ENCODE data around the gene C1QTNF8. TPM values are rescaled to one million over a fixed set of nuclear protein-coding genes. Genes with fewer than 3 reads are reported as not detected.

Gene C1QTNF8
- total RNA-seq, 1 donor from 2014 or later, result not detected

GRCh38 chr16:1079786-1080525 lies 16.1 kb downstream of the C1QTNF8 start:
- intact Hi-C loops (cut with micrococcal nuclease), result no loop called here

DNA sequence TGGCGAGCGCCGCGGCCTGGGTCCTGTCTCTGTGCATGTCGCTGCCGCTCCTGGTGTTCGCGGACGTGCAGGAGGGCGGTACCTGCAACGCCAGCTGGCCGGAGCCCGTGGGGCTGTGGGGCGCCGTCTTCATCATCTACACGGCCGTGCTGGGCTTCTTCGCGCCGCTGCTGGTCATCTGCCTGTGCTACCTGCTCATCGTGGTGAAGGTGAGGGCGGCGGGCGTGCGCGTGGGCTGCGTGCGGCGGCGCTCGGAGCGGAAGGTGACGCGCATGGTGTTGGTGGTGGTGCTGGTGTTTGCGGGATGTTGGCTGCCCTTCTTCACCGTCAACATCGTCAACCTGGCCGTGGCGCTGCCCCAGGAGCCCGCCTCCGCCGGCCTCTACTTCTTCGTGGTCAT lies 16.7 kb downstream of the C1QTNF8 start:
- intact Hi-C loops (cut with micrococcal nuclease), result no loop called here

GRCh38 chr16:1078579-1079021 lies 17.4 kb downstream of the C1QTNF8 start:
- intact Hi-C loops (cut with micrococcal nuclease), result no loop called here

DNA sequence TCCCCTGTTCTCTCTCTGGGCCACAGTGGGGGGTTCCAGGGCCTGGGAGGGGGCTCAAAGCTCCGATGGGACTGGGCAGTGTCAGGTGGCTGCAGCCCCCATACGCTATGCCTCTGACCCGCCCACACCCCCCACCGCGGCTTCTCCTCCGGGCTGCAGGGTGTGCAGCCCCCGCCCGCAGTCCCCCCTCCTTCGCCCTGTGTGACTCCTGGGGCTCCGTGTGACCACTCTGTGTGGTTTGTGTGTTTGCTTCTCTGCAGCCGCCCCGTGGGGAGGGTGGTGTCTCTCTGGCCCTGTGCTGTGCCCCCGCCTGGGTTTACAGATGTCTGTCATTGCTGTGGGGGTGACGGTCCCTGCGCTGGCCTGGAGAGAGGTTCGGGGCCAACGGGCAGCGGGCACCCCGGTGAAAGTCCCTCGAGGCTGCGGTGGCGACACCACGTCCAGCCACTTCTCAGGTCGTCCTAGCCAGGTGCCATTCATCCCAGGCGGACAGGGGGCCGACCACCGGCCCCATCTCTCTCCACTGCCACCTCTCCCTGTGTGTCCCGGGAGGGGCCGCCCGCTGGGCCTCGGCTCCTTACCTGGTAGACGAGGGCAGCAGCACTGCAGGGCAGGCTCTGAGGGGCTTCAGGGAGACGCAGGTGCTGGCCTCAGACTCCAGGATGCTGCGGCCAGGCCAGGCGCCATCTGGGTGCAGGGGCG lies 18.0 kb downstream of the C1QTNF8 start:
- intact Hi-C loops (cut with micrococcal nuclease), result no loop called here

GRCh38 chr16:1076801-1077576 lies 19.1 kb downstream of the C1QTNF8 start:
- intact Hi-C loops (cut with micrococcal nuclease), result no loop called here

DNA sequence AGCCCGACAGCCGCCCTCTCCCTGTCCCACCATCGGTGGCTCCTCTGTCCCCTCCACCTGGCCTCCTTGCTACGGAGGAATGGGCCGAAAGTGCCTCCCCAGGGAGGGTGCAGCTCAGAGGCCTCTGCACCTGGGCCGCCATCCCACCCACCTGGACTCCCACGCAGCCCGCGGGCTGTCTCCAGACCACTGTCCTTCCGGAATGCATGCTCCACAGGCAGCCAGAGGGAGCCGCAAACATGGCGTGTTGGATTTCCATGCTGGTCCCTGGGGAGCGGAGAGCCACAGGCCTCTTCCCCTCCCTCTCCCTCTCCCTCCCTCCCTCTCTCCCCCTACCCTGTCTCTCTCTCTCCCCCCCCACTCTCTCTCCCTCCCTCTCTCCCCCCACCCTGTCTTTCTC lies 20.5 kb downstream of the C1QTNF8 start:
- intact Hi-C loops (cut with micrococcal nuclease), result no loop called here

- intact Hi-C loops (cut with micrococcal nuclease), result no loop called here
These were observed 21.7 kb downstream of the C1QTNF8 start for GRCh38 chr16:1074379-1074649.

- intact Hi-C loops (cut with micrococcal nuclease), result no loop called here
These were observed 22.3 kb downstream of the C1QTNF8 start for GRCh38 chr16:1073566-1074378.

GRCh38 chr16:1073262-1073558 lies 22.8 kb downstream of the C1QTNF8 start:
- intact Hi-C loops (cut with micrococcal nuclease), result no loop called here

DNA sequence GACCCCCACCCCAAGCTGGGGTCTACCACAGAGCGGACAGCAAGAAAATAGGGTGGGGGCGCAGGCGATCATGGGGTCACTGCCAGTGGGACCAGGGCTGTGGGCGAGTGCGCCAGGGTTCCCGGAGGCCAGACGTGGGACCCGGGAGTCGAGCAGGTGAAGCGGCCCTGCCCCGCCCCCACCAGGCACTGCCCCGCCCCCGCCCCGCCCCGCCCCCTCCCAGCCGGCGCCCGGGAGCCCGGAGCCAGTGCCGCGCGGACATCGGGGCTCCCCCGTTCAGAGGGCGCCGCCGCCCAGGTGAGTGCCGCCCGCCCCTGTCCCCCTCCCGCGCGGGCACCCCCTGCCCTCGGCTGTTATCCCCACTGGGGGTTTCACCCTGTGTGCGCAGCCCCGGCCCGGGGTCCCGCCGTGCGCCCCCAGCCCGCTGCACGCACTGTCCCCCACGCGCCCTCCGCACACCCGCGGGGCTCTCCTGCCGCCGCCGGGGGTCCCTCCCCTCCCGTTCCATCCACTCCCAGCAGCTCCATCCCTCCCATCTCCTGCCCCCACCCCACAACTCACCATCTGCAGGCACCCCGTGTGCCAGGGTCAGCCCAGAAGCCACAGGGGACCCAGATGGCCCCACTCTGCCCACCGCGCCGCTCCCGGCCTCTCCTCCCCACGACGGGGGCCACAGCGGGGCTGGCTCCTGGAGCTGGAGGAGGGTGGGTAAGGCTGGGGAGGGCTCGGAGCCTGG lies 23.4 kb downstream of the C1QTNF8 start, which contains the start of gene SSTR5:
TSS of gene SSTR5 (plus strand) at position 222 of the 736 bp plus-strand sequence. CDS start 6,122 bp downstream, outside the sequence.
- intact Hi-C loops (cut with micrococcal nuclease), result no loop called here

DNA sequence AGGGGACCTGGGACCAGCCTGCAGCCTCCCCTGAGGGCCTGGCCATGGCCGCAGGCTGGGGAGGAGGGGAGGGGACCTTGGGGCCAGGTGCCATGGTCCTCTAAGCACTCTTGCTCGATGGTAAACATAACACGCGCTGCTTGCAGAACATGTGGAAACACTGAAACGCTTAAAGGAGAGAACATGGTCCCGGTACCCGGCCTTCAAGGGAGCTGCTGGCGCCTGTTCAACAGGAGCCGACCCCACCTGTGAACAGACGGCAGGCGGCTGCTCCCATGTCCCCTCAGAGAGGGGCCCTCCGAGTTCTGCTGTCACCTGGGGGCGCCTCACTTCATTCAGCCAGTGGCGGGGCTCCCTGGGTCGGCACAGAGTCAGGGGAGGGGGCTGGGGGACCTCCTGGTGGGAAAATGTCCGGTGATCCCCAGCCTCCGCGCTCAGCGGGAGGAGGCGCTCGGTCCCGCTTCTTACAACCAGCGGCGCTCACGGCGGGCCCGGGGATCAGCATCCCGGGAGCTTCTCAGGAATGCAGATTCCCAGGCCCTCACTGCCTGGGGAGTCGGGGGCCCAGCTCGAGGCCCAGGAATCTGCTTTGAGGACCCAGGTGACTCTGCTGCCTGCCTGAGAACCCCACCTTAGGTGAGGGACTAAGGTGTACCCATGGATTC lies 24.4 kb downstream of the C1QTNF8 start:
- intact Hi-C loops (cut with micrococcal nuclease), result no loop called here

GRCh38 chr16:1070864-1071408 lies 25.1 kb downstream of the C1QTNF8 start:
- intact Hi-C loops (cut with micrococcal nuclease), result no loop called here

DNA sequence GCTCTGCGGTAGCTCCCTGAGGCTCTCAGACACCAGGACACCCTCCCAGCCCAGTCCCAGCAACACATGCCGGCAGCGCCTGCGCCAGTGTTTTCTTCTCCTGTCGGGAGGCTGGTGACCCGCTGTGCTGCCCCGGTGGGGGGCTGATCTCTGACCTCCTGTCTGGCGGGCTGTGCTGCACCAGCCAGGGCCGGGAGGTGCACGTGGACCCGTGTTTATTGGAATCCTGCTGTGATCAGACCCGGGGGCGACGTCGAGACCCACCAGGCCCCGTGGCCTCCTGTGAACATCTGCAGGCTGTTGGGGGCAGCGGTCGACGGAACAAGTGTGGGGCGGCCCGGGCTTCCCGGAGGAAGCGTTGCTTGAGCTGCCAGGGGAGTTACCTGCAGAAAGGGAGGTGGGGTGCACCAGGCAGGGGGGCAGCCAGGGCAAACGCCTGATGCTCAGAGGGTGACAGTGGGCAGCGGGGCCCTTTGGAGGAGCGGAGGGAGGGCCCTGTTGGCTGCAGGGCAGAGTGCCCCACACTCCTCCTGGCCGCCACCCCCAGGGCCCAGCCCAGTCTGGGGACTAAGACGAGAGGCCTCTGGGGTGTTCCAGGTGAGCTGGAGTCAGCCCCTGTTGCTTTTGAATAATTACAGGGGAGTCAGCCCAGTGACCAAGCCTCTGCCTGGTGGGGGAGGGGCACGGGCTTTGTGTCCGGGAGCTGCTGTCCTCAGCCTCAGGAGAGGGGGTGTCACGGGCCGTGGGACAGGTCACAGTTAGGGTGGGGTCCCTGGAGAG lies 25.8 kb downstream of the C1QTNF8 start:
- intact Hi-C loops (cut with micrococcal nuclease), result no loop called here

DNA sequence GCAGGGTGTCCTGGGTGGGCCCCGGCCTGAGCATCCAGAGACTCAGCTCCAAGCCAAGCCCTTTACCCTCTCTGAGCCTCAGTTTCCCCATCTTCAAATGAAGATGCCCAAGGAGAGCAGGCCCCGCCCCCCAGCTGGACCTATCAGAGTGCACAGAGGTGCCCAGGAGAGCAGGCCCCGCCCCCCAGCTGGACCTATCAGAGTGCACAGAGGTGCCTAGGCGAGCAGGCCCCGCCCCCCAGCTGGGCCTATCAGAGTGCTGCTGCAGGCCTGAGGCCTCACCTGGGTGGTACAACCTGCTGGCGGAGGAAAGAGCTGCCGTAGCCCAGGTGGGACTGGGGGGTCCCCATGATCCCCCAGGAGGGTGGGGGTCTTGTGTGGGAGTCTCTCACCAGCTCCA lies 26.9 kb downstream of the C1QTNF8 start:
- intact Hi-C loops (cut with micrococcal nuclease), result no loop called here

DNA sequence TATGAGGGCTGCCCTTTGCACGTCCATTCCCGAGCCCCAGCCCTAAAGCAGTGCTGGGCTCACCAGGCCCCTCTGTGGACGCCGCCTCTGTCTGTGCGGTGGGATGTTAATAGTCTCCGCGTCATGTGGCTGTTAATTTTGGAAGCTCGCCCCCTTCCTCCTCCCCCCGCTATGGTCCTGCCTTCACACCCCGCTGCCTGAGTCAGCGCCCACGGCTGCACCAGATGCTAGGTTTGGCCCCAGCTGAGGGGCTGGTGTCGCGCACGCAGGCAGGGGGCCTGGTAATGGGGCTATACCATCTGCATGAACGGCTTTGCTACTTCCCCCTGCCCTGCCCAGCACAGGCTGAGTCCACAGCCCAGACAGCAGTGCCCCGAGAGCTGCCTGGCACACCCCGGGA lies 27.6 kb downstream of the C1QTNF8 start:
- intact Hi-C loops (cut with micrococcal nuclease), result no loop called here

GRCh38 chr16:1067629-1068028 lies 28.4 kb downstream of the C1QTNF8 start:
- intact Hi-C loops (cut with micrococcal nuclease), result no loop called here

DNA sequence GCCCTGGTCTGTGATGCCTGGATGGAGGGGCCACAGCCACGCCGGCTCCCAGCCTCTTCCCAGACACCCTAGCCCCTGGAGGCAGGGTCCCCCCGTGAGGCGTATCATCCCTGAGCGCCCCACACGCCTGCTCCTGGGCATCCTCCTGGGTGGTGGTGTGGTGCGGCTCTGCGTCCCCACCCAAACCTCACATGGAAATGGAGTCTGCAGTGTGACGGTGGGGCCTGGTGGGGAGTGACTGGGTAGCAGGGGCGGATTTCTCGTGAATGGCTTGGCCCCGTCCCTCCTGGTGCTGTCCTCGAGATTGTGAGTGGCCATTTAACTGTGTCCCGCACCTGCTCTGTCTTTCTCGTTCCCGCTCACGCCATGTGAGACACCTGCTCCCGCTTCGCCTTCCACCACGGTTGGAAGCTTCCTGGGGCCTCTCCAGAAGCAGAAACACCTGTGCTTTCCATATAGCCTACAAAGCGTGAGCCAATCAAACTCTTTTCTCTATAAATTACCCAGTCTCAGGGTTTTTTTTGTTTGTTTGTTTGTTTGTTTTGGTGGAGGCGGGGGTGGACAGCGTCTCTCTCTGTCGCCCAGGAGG lies 29.4 kb downstream of the C1QTNF8 start:
- intact Hi-C loops (cut with micrococcal nuclease), result no loop called here

GRCh38 chr16:1065469-1066128 lies 30.4 kb downstream of the C1QTNF8 start:
- intact Hi-C loops (cut with micrococcal nuclease), result no loop called here
